AG08396 (cell line): ENCODE results near the gene COG5.

Source experiments
- DNase-seq: peaks from one replicate; pipeline ENCODE4 v3.0.0; 2012; ENCODE audit warnings: low spot score, mixed read lengths

Gene COG5

GRCh38 chr7:107505997-107506673, 57.6 kb downstream of the COG5 start:
- DNase-seq: no peak

GRCh38 chr7:107505362-107505761, 58.4 kb downstream of the COG5 start:
- no peak for DNase-seq

GRCh38 chr7:107503687-107504086, 60.0 kb downstream of the COG5 start:
- no peak for DNase-seq

GRCh38 chr7:107502797-107503196, 60.9 kb downstream of the COG5 start:
- no peak for DNase-seq

- DNase-seq: no peak
Observed at GRCh38 chr7:107502154-107502553, 61.6 kb downstream of the COG5 start.

- DNase-seq: peak; percentile 20
Observed at GRCh38 chr7:107501593-107501992, 62.1 kb downstream of the COG5 start.

- DNase-seq: no peak
Observed at GRCh38 chr7:107499731-107500130, 64.0 kb downstream of the COG5 start.

- DNase-seq: no peak
Observed at GRCh38 chr7:107495516-107495915, 68.2 kb downstream of the COG5 start.

GRCh38 chr7:107494884-107495283, 68.8 kb downstream of the COG5 start:
- no peak for DNase-seq

GRCh38 chr7:107494315-107494751, 69.4 kb downstream of the COG5 start:
- DNase-seq: no peak

- no peak for DNase-seq
Observed at GRCh38 chr7:107492875-107493274, 70.8 kb downstream of the COG5 start.

GRCh38 chr7:107486041-107486440, 77.7 kb downstream of the COG5 start:
- no peak for DNase-seq

- DNase-seq: no peak
Observed at GRCh38 chr7:107482571-107482970, 81.1 kb downstream of the COG5 start.

- no peak for DNase-seq
Observed at GRCh38 chr7:107480932-107481331, 82.8 kb downstream of the COG5 start.

- DNase-seq: no peak
Observed at GRCh38 chr7:107479303-107479702, 84.4 kb downstream of the COG5 start.

- DNase-seq: no peak
Observed at GRCh38 chr7:107474104-107474521, 89.6 kb downstream of the COG5 start.

GRCh38 chr7:107472116-107472515, 91.6 kb downstream of the COG5 start:
- DNase-seq: no peak

GRCh38 chr7:107471292-107472070, 92.2 kb downstream of the COG5 start:
- DNase-seq: no peak

GRCh38 chr7:107469929-107470328, 93.8 kb downstream of the COG5 start, which contains the start of gene GPR22:
GPR22 (plus strand) TSS chr7:107470057; CDS start chr7:107474061, 4,004 bp downstream.
- DNase-seq: no peak

- no peak for DNase-seq
Observed at GRCh38 chr7:107468824-107469223, 94.9 kb downstream of the COG5 start.

GRCh38 chr7:107467972-107468371, 95.7 kb downstream of the COG5 start:
- no peak for DNase-seq

- DNase-seq: no peak
Observed at GRCh38 chr7:107464666-107465226, 99.0 kb downstream of the COG5 start.
